NB4 (cell line): ENCODE results near the gene FCSK.

Source experiments
- CTCF ChIP-seq: IDR thresholded peaks from one replicate; pipeline ENCODE4 v1.5.1; 2012; ENCODE audit warnings: low read depth, low read length
- MAX ChIP-seq: IDR thresholded peaks from 2 replicates; pipeline ENCODE4 v1.6.1; 2011; ENCODE audit warnings: low read depth, low read length
- MYC ChIP-seq: IDR thresholded peaks from 2 replicates; pipeline ENCODE4 v1.6.1; 2011; ENCODE audit warnings: low read depth, low read length
- POLR2A ChIP-seq: IDR thresholded peaks from 2 replicates; pipeline ENCODE4 v1.6.1; 2011; ENCODE audit warnings: mild to moderate bottlenecking; ENCODE audit not compliant: insufficient read length; ENCODE audit errors: extremely low read depth

GRCh38 chr16:70493802-70494201, 39.4 kb downstream of the FCSK start:
- no peak for TF ChIP-seq CTCF
- no peak for TF ChIP-seq POLR2A
- TF ChIP-seq MAX, result no peak
- no peak for TF ChIP-seq MYC
